OCI-LY7 (cell line): Measurements from ENCODE around the gene GPC1. TPM values are rescaled to one million over a fixed set of nuclear protein-coding genes. Genes with fewer than 3 reads are reported as not detected.

Experiments
- BruUV-seq: library from RNA; stranded (reverse); fragments of 400-500 nt; replicated peaks from 2 replicates; lab custom pipeline; 2021; lab: Mats Ljungman, UMichigan
- CTCF ChIA-PET: fragments of 300-600 bp; sonication (Branson Sonifier 250); formaldehyde crosslinking; loops from one replicate; lab custom pipeline; 2022; ENCODE audit warnings: antibody characterized with exemption; ENCODE audit not compliant: unreplicated experiment; lab: Charles Lee
- POLR2A ChIA-PET: fragments of 300-600 bp; sonication (Branson Sonifier 250); formaldehyde crosslinking; loops from one replicate; lab custom pipeline; 2022; ENCODE audit warnings: antibody characterized with exemption; lab: Charles Lee
- DNase-seq: peaks from one replicate; pipeline ENCODE4 v3.0.0-alpha.2; 2015; ENCODE audit warnings: low spot score
- H2AFZ ChIP-seq: fragments of 200-600 bp; sonication (generic), shearing (Covaris generic); 2 replicates; pipeline ENCODE4 v1.6.1; 2014; ENCODE audit warnings: mild to moderate bottlenecking, antibody characterized with exemption, low read length, moderate library complexity
- H3K27ac ChIP-seq: fragments of 200-600 bp; sonication (generic); 2 replicates; pipeline ENCODE4 v1.5.1; 2014; ENCODE audit warnings: mixed run types, low read depth, mild to moderate bottlenecking, moderate library complexity, low read length, inconsistent platforms; ENCODE audit not compliant: poor library complexity, severe bottlenecking
- H3K36me3 ChIP-seq: fragments of 200-600 bp; sonication (generic); 2 replicates; pipeline ENCODE4 v1.6.1; 2014; ENCODE audit warnings: mild to moderate bottlenecking, antibody characterized with exemption, low read length, moderate library complexity, mixed read lengths; ENCODE audit not compliant: insufficient read depth
- H3K4me1 ChIP-seq: fragments of 200-600 bp; sonication (generic); 2 replicates; pipeline ENCODE4 v1.5.1; 2014; ENCODE audit warnings: mild to moderate bottlenecking, low read length; ENCODE audit not compliant: insufficient read depth, poor library complexity, severe bottlenecking
- H3K4me2 ChIP-seq: fragments of 200-600 bp; sonication (generic); 2 replicates; pipeline ENCODE4 v1.6.1; 2014; ENCODE audit warnings: mild to moderate bottlenecking, low read length
- H3K4me3 ChIP-seq: fragments of 200-600 bp; sonication (generic); 2 replicates; pipeline ENCODE4 v1.5.1; 2014; ENCODE audit warnings: mild to moderate bottlenecking, low read depth, low read length; ENCODE audit not compliant: poor library complexity, severe bottlenecking
- H3K79me2 ChIP-seq: fragments of 200-600 bp; sonication (generic); 2 replicates; pipeline ENCODE4 v1.6.1; 2016; ENCODE audit warnings: low read depth, mild to moderate bottlenecking, low read length, moderate library complexity, mixed read lengths; ENCODE audit not compliant: insufficient read depth
- H3K9me2 ChIP-seq: fragments of 200-600 bp; sonication (generic); 2 replicates; pipeline ENCODE4 v1.6.1; 2016; ENCODE audit warnings: mild to moderate bottlenecking, low read length, mixed read lengths; ENCODE audit not compliant: insufficient read depth
- H3K9me3 ChIP-seq: fragments of 200-600 bp; sonication (generic); 2 replicates; pipeline ENCODE4 v1.6.1; 2014; ENCODE audit warnings: mild to moderate bottlenecking, mixed run types, low read length, mixed read lengths
- H4K20me1 ChIP-seq: fragments of 200-600 bp; sonication (generic); 2 replicates; pipeline ENCODE4 v1.6.1; 2014; ENCODE audit warnings: mild to moderate bottlenecking, antibody characterized with exemption, low read length, moderate library complexity, mixed read lengths; ENCODE audit not compliant: insufficient read depth
- CTCF ChIP-seq: fragments of 200-600 bp; sonication (generic); conservative IDR thresholded peaks from 2 replicates; pipeline ENCODE4 v1.5.1; 2014; ENCODE audit warnings: mild to moderate bottlenecking, antibody characterized with exemption, low read length, moderate library complexity, mixed read lengths
- EZH2phosphoT487 ChIP-seq: fragments of 200-600 bp; sonication (generic); IDR thresholded peaks from 2 replicates; pipeline ENCODE4 v1.6.1; 2018; ENCODE audit warnings: low read depth, borderline replicate concordance, mild to moderate bottlenecking, mixed run types, antibody characterized with exemption, low read length, moderate library complexity, mixed read lengths
- intact Hi-C: fragments of 100-400 bp; cut with micrococcal nuclease; formaldehyde crosslinking; loops from one replicate; pipeline ENCODE4 v1.10.0; 2022; ENCODE audit not compliant: unreplicated experiment
- total RNA-seq, 2 experiments: library from RNA; depleted of rRNA in 1 of 2; stranded (reverse); fragments of >200 nt in 1 of 2; shearing (Covaris generic) in 1 of 2; gene quantifications; 2 replicates each; pipeline ENCODE4 v1.2.3, GENCODE V29; 2014 to 2022

The GPC1 gene
- total RNA-seq, 2 experiments from 2014 or later: 2.4 to 4.0 TPM

DNA sequence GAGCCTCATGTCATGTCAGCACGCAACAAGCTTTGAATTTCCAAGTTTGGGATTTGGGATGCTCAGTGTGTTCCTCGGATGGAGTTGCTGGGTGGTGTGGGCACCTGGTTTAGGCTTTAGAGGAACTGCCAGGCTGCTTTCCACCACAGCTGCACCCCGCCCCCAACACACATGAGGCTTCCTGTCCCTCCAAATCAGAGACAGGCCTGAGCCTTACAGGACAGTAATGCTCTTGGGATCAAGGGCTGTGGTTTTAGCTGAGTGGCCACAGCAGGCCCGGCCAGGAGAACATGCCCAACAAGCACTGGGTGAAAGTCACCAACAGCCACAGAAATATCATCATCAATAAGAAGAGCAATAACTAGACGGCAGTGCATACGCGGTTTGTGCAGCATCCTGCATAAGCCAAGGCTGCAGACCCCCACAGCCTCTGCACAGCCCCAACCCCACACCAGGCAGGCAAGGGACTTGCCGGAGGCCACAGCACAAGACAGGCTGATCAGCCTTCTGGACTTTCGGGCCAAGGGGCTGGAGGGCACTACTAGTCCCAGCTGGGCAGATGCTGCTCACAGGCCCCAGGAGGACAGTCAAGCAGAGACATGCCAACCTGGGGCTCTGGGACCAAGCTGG, 29.7 kb upstream of the GPC1 start:
- H4K20me1 ChIP-seq: no peaks in the 10 kb centered on the region
- no peaks in the 10 kb centered on the region for H3K36me3 ChIP-seq
- no peaks in the 10 kb centered on the region for H3K79me2 ChIP-seq
- ChIA-PET POLR2A (no interaction called here), CTCF (no interaction called here)
- no peaks in the 10 kb centered on the region for H3K9me2 ChIP-seq
- H3K27ac ChIP-seq: no peak overlapping the region
- H2AFZ ChIP-seq: no peak overlapping the region
- no TSS peak for BruUV-seq
- no peaks in the 10 kb centered on the region for H3K4me1 ChIP-seq
- no peaks in the 10 kb centered on the region for H3K9me3 ChIP-seq
- no peak for DNase-seq
- H3K4me3 ChIP-seq: no peak overlapping the region
- H3K4me2 ChIP-seq: no peak overlapping the region
- intact Hi-C loops: no loop called here
- TF ChIP-seq CTCF (no peak), EZH2phosphoT487 (no peak)

DNA sequence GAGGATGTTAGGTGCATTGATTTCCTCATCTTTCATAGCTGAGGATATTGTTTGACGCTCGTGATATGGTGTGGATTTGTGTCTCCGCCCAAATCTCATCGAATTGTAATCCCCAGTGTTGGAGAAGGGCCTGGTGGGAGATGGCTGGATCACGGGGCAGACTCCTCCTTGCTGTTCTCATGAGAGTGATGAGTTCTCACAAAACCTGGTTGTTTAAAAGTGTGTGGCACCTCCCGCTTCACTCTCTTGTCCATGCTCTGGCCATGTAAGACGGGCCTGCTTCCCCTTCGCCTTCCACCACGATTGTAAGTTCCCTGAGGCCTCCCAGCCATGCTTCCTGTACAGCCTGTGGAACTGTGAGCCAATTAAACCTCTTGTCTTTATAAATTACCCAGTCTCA, 28.4 kb upstream of the GPC1 start:
- no peak overlapping the region for H3K27ac ChIP-seq
- H3K4me2 ChIP-seq: no peak overlapping the region
- no peaks in the 10 kb centered on the region for H3K9me2 ChIP-seq
- H2AFZ ChIP-seq: no peak overlapping the region
- H3K36me3 ChIP-seq: no peaks in the 10 kb centered on the region
- CTCF ChIA-PET: no interaction called here
- no TSS peak for BruUV-seq
- no peak for TF ChIP-seq CTCF
- no peak for TF ChIP-seq EZH2phosphoT487
- no peaks in the 10 kb centered on the region for H3K79me2 ChIP-seq
- H3K4me1 ChIP-seq: no peaks in the 10 kb centered on the region
- DNase-seq: no peak
- POLR2A ChIA-PET: no interaction called here
- H3K9me3 ChIP-seq: no peaks in the 10 kb centered on the region
- H4K20me1 ChIP-seq: no peaks in the 10 kb centered on the region
- no peak overlapping the region for H3K4me3 ChIP-seq
- intact Hi-C loops: no loop called here

DNA sequence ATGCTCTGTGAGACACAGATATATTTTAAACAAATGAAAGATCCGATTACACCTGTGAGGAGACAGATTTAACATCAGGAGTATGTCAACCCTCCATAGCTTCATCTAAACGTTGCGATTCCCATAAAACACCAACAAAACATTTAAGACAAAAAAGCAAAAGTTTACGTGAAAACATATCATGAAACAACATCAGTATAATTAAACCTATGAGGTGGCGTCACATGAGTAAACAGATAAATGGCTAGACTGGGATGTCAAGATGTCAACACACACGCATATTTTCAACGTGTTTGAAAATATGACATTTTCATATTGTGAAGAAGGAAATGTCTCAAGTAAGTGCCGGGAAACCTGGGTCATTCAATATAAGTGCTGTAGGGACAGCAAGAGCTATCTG, 25.5 kb upstream of the GPC1 start:
- Histone ChIP-seq H3K4me3 (no peak overlapping the region), H3K36me3 (no peaks in the 10 kb centered on the region), H3K9me3 (no peaks in the 10 kb centered on the region), H4K20me1 (no peaks in the 10 kb centered on the region), H3K4me2 (no peak overlapping the region), H3K27ac (no peak overlapping the region), H3K79me2 (no peaks in the 10 kb centered on the region), H3K4me1 (no peaks in the 10 kb centered on the region), H3K9me2 (no peaks in the 10 kb centered on the region), H2AFZ (no peak overlapping the region)
- intact Hi-C loops: no loop called here
- BruUV-seq: no TSS peak
- POLR2A ChIA-PET: no interaction called here
- TF ChIP-seq EZH2phosphoT487 (no peak), CTCF (no peak)
- no peak for DNase-seq
- CTCF ChIA-PET: no interaction called here
